NCI-H2227 (cell line): Measurements from ENCODE around the gene NEMP2.

Experiments
- DNase-seq: peaks from one replicate; lab custom pipeline; 2025; ENCODE audit not compliant: unreplicated experiment; lab: John Stamatoyannopoulos, UW

The NEMP2 gene

DNA sequence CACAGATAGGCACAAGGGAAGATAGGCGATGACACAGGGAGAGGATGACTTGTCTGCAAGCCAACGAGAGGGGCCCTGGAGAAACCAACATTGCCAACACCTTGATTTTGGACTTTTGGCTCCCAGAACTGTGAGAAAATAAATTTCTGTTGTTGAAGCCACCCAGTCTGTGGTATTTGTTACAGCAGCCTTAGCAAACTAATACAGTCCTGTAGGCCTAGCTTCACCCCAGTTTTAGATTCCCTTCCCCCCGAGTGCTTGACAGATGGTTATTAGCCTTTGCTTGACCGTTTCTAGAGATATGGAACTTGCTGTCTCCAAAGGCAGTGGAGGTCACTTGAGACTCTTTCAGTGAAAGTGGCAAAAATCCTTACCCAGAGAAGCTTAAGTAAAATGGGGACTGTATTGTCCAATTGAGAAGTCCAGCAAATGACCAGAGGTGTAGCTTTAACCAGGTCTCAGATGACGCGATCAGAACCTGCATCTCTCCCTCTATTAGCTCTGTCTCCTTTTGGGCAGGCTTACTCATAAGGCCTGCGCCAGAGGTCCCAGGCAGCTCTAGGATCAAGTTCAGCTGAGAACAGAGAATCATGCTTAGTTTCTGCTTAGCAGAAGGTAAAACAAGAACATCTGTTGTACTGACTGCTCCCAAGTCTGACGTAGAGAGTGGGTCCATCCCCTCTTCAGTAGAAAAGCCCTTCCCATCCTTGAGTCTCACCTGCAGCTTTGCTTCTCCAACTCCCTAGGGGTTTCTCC is 76.0 kb downstream of the NEMP2 start:
- no peak for DNase-seq

GRCh38 chr2:190457256-190457655 is 77.3 kb downstream of the NEMP2 start:
- no peak for DNase-seq

GRCh38 chr2:190456833-190457232 is 77.7 kb downstream of the NEMP2 start:
- DNase-seq: no peak

DNA sequence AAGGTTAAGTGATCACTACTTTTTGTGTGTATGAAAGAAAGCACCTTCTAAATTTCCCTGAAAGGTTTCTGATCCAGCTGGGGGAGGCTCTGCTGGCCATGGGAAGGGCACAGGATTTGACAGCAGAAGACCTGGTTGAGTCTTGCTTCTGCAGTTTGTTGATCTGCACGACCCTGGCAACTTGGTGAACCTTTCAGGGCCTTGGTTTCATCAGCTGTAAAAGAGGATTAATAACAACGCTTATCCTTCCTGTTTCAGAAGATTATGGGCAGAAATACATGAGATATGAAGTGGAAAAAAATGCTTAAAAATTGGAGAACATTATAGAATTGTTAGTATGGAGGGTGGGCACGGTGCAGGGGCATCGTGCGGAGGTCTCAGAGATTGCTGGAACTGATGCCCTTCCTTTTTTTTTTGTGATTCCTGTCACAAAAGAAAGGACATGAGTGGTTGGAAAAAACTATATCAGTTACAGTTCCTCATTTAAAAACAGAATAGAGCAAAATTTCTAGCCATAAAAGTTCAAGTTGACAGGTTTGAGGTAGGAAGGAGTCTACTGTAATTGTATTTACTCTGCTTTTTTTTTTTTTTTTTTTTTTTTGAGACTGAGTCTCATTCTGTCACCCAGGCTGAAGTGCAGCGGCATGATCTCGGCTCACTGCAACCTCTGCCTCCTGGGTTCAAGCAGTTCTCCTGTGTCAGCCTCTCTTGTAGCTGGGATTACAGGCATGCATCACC is 79.0 kb downstream of the NEMP2 start:
- DNase-seq: no peak

DNA sequence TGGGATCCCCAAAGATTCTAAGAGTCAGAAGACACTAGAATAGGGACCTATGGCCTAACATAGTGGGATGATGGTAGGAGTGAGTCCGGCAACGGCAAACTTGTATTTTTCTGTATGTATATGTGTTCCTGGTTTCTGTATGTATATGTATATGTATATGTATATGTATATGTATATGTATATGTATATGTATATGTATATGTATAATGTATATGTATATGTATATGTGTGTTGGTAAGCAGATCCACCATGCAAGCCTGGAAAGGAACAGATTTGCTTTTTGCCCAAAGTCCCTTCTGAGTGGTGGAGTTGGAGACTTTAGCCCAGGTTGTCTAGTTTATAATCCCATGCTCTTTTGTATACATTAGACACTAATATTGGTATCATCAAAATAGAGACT is 79.7 kb downstream of the NEMP2 start:
- no peak for DNase-seq
